Activated CD8-positive, alpha-beta memory T cell treated with anti-CD3 and anti-CD28 coated beads, Interleukin-2, amount 10 ng/mL, durations not matched to agents 7 days and 5 days (primary cell): ENCODE results near the gene ZNF526. TPM values are rescaled to one million over a fixed set of nuclear protein-coding genes. Genes with fewer than 3 reads are reported as not detected.

ENCODE experiments used
- ATAC-seq: fragments of 150-1000 bp; cut with Tn5 transposase; one replicate; pipeline ENCODE4 v1.10.0; 2021; ENCODE audit warnings: moderate library complexity
- CTCF ChIA-PET: fragments of 350-600 bp; sonication (Branson Sonifier 250); formaldehyde crosslinking; loops from one replicate; lab custom pipeline; 2021; ENCODE audit warnings: antibody characterized with exemption; lab: Charles Lee
- DNase-seq: peaks from one replicate; pipeline ENCODE4 v3.0.0-alpha.2; 2020
- H3K27ac Mint-ChIP-seq: one replicate; pipeline ENCODE4 v1.8.0; 2021; ENCODE audit warnings: mild to moderate bottlenecking, mixed read lengths
- H3K27me3 Mint-ChIP-seq: one replicate; pipeline ENCODE4 v1.8.0; 2021; ENCODE audit warnings: mixed read lengths
- H3K36me3 Mint-ChIP-seq: one replicate; pipeline ENCODE4 v1.8.0; 2021; ENCODE audit warnings: mild to moderate bottlenecking, mixed read lengths
- H3K4me1 Mint-ChIP-seq: one replicate; pipeline ENCODE4 v1.8.0; 2021; ENCODE audit warnings: mixed read lengths
- H3K4me3 Mint-ChIP-seq: one replicate; pipeline ENCODE4 v1.8.0; 2021; ENCODE audit warnings: mild to moderate bottlenecking, moderate library complexity, mixed read lengths
- H3K9me3 Mint-ChIP-seq: one replicate; pipeline ENCODE4 v1.8.0; 2022; ENCODE audit warnings: low read depth, mixed read lengths
- total RNA-seq, 2 experiments: library from RNA; stranded (reverse); gene quantifications; one replicate each; pipeline ENCODE4 v1.2.3, GENCODE V29; 2021

Gene ZNF526
- total RNA-seq, 2 experiments from 2014 or later: 21.9 to 24.4 TPM

DNA sequence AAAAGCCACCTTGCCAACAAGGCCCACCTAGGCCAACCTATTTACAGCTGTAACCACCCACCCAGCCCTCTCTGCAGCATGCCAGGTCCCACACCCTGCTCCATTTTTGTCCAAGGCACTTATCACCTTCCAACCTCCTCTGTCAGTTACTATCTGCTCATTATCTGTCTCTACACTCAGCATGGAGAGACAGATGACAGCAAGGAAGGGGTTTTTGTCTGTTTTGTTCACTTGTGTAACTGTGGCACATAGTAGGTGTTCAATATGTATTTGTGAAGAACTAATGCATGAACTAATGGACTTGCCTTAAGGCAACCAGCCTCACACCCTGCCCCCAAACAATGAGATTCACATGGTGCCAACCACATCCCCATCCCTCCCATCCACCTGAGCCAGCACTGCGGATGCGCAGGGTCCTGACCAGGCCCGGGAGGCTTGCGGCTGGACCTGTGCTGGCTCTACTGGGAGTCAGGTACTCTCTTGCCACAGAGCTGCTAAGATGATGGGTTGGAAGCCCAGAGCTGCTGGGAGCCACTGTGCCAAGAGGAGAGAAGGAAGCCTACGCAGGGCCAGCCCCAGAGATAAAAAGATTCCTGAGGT, 19.9 kb upstream of the ZNF526 start:
- Mint-ChIP-seq H3K36me3 (peaks cover 65% of the 10 kb centered on the region), H3K4me1 (peaks cover 82% of the 10 kb centered on the region), H3K27ac (peak overlapping the region; percentile 96), H3K27me3 (no peaks in the 10 kb centered on the region), H3K4me3 (peak overlapping the region; percentile 69), H3K9me3 (no peaks in the 10 kb centered on the region)
- CTCF ChIA-PET: interaction anchor here (0.9 to 7.3 kb wide), 11 partner anchors 9 to 196 kb away, joined by 3 to 75 read pairs (median 6); partner anchors contain the start of genes DEDD2, GSK3A and POU2F2
- ATAC-seq: peak; percentile 2
- no peak for DNase-seq

DNA sequence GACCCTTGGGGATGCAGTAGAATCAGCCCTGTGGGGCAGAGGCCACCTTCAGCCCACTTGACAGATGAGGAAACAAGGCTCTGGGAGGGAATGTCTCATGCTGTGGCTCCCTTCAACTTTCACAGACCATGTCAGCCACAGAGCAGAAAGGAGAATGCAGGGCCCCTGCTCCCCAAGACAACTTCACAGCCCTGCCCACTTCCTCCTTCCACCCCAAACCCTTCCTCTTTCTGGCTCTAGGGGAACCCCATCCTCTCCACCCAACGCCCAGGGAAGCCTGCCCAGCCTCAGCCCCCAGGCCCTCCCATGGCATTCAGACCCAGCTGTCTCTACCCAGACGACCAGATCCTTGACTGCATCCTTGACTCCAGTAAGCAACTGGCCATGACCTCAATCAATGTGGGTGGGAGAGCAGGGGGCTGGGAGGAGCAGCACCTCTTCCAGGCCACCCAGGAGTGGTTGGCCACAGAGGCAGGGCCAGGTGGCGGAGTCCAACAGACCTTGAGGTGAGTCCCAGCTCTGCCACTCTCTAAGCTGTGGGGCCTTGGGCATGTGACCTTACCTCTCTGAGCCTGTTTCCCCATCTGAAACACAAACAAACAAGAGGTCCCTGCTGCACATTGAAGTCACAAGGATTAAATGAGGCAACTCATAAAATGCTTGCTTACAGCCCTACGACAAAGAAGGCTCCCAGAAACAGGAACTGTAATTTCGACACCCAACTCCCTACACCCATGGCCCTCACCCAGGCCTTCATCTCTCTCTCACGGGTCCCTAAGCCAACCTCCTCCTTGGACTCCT, 18.4 kb upstream of the ZNF526 start:
- peak overlapping the region; percentile 73 for H3K4me3 Mint-ChIP-seq
- peak overlapping the region; percentile 96 for H3K27ac Mint-ChIP-seq
- peak; percentile 34 for ATAC-seq
- CTCF ChIA-PET: interaction anchor here (0.7 to 7.3 kb wide), 5 partner anchors 14 to 41 kb away, joined by 3 to 75 read pairs (median 24); partner anchors contain the start of genes DEDD2, GSK3A and ZNF526
- H3K4me1 Mint-ChIP-seq: peaks cover 79% of the 10 kb centered on the region
- no peaks in the 10 kb centered on the region for H3K27me3 Mint-ChIP-seq
- DNase-seq: peak; percentile 84
- H3K9me3 Mint-ChIP-seq: no peaks in the 10 kb centered on the region
- peaks cover 64% of the 10 kb centered on the region for H3K36me3 Mint-ChIP-seq

DNA sequence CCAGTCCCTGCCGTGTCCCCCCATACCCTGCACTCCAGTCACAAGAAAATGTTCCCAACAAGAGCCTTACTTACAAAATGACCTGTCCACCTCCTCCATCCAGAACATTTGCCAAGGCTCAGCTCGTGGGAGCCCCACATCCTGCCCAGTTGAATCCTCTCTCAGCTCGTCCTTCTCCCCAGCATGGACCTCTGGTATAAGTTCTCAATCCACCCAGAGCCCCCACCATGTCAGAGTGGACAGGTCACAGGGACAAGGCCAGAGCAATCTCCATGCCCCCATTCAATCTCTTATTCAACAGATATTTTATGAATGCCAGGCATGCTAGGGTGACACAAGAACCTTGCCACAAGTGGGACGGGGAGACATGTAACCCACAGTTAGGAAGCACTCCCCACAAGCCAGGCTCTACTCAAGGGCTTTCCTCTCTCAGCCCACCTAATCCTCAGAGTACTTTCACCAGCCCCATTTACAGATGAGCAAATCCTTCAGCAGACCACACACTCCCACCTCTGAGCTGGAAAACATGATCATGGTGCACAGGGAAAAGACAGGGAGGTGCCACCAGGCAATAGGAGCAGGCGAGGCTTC, 17.7 kb upstream of the ZNF526 start:
- Mint-ChIP-seq H3K4me3 (peak overlapping the region; percentile 73), H3K27ac (peak overlapping the region; percentile 96), H3K36me3 (peaks cover 60% of the 10 kb centered on the region), H3K4me1 (peaks cover 75% of the 10 kb centered on the region), H3K9me3 (no peaks in the 10 kb centered on the region), H3K27me3 (no peaks in the 10 kb centered on the region)
- ATAC-seq (no peak), DNase-seq (no peak)
- CTCF ChIA-PET: interaction anchor here (1.7 to 7.3 kb wide), 4 partner anchors 10 to 40 kb away, joined by 4 to 75 read pairs (median 24); partner anchors contain the start of genes DEDD2 and GSK3A

DNA sequence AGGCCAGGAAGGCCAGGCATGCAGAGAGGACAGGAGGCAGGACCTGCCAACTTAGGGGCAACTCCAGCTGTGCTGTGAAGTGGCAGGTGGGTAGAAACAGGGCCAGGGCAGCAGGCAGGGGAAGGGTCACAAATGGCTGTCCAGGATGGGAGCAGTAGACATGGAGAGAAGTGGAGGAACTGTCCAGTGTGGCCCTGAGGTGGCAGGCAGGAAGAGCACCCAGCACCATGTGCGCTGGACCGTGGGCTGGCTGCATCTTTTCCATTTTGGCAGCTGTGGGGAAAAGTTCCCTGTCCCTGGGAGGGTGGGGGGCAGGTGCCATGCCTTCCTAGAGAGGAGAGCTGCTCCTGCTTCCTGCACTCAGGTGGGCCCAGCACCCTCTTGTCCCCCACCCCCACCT, 16.4 kb upstream of the ZNF526 start:
- H3K4me1 Mint-ChIP-seq: peaks cover 76% of the 10 kb centered on the region
- peaks cover 65% of the 10 kb centered on the region for H3K36me3 Mint-ChIP-seq
- H3K27me3 Mint-ChIP-seq: no peaks in the 10 kb centered on the region
- no peaks in the 10 kb centered on the region for H3K9me3 Mint-ChIP-seq
- H3K27ac Mint-ChIP-seq: peak overlapping the region; percentile 75
- CTCF ChIA-PET: interaction anchor here (1.7 to 7.3 kb wide), 2 partner anchors 9 to 18 kb away, joined by 4 to 75 read pairs; no protein-coding TSS in a partner anchor
- ATAC-seq (no peak), DNase-seq (no peak)
- no peak overlapping the region for H3K4me3 Mint-ChIP-seq

DNA sequence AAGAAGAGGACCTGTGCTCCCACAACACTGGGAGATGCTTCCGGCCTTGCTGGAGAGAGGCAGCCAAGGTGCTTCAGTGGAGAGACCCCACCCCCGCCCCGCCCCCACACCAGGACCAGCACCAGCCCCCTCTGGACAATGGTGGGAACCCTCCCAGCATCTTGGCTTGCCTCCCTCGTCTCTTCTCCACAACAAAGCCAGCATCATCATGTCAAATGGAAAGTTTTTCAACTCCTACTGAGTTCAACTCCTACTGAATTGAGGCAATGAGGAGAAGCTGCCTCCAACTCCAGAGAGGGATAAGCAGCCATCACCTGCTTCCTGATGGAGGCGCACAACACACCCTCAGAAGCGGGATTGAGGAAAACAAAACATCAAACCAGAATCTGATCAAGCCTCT, 15.4 kb upstream of the ZNF526 start:
- Mint-ChIP-seq H3K27me3 (no peaks in the 10 kb centered on the region), H3K9me3 (no peaks in the 10 kb centered on the region), H3K27ac (peak overlapping the region; percentile 37), H3K36me3 (peaks cover 67% of the 10 kb centered on the region), H3K4me3 (no peak overlapping the region), H3K4me1 (peaks cover 75% of the 10 kb centered on the region)
- DNase-seq: no peak
- CTCF ChIA-PET: no interaction called here
- no peak for ATAC-seq

DNA sequence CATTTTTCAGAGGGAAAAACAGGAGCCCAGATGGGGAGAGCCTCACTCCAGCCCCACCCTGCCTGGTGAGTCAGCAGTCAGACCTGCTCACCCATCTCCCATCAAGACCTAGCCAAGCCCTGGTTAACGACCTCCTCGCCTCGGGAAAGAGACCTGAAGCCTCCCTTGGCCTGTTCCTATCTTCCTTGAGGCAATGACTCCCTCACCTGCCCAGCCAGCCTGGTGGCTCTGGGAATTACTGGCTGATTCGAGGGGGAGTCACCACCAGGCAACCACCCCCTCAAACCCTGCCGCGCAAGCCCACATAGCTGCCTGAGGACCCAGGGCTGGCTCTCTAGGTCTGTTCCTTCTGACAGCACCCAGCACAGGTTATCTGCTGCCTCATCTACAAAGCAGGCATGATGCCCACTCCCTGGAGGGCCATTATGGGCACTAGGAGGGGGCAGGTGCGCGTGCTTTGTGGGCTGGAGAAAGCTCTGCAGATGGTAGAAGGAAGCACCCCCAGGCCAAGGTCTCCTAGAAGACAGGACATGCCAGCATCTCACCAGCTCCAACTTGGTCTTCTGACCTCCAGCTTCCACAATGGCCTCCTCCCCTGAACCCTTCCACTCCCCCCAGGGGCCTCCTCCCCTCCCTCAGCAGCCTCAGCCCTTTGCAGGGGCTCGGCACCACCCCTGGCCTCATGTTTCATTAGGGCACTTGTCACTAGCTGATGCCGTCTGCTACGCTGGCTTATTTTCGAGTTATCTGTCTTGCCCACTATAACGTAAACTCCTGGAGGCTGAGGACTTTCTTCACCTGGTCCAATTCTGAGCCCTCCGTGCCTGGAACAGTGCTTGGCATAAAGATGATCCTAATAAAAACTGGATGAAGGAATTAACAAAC, 13.0 kb upstream of the ZNF526 start:
- ATAC-seq (no peak), DNase-seq (no peak)
- peak overlapping the region; percentile 75 for H3K27ac Mint-ChIP-seq
- CTCF ChIA-PET: no interaction called here
- no peaks in the 10 kb centered on the region for H3K9me3 Mint-ChIP-seq
- no peak overlapping the region for H3K4me3 Mint-ChIP-seq
- H3K36me3 Mint-ChIP-seq: peaks cover 58% of the 10 kb centered on the region
- peaks cover 51% of the 10 kb centered on the region for H3K4me1 Mint-ChIP-seq
- H3K27me3 Mint-ChIP-seq: no peaks in the 10 kb centered on the region

DNA sequence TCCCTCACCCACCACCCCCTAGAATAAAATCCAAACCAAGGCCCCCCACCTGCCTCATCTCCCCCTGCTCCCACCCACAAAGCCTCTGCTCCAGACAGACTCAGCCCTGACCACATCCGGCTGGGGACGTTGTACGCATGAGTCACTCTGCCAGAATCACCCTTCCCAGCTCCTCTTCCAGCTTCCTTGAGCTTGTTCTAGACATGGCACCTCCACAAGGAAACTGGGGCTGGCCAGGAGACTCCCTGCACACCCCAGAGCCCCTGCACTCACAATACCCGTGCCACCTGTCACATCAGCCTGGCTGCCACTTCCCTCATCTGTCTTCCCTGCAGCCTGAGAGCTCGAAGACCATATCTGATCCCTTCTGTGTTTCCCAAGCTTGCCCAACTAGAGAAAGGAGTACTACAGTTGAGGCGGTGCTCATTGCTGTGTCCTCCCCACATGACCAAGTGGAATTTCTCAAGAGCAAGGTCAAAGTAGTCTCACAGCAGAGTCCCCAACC, 12.3 kb upstream of the ZNF526 start:
- H3K27ac Mint-ChIP-seq: peak overlapping the region; percentile 75
- DNase-seq (peak; percentile 56), ATAC-seq (peak; percentile 55)
- H3K9me3 Mint-ChIP-seq: no peaks in the 10 kb centered on the region
- H3K4me3 Mint-ChIP-seq: no peak overlapping the region
- H3K27me3 Mint-ChIP-seq: no peaks in the 10 kb centered on the region
- peaks cover 49% of the 10 kb centered on the region for H3K4me1 Mint-ChIP-seq
- CTCF ChIA-PET: no interaction called here
- peaks cover 54% of the 10 kb centered on the region for H3K36me3 Mint-ChIP-seq

DNA sequence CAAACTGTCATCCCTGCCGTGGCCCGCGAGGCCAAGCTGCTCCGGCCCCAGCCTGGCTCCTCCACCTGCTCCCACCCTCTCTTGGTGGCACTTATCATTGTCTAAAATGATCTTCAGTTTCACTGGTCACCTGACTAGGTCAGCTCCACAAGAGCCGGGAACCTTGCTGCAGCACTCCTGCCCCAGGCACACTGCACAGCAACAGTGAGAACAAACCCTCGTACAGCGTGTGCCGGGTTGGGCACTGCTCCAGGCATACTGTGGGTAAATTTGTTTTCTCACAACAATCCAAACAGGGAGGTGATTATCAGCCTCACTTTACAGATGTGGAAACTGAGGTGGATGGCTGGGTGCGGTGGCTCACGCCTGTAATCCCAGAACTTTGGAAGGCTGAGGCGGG, 11.5 kb upstream of the ZNF526 start:
- DNase-seq (no peak), ATAC-seq (no peak)
- peaks cover 51% of the 10 kb centered on the region for H3K4me1 Mint-ChIP-seq
- peaks cover 56% of the 10 kb centered on the region for H3K36me3 Mint-ChIP-seq
- H3K27me3 Mint-ChIP-seq: no peaks in the 10 kb centered on the region
- CTCF ChIA-PET: no interaction called here
- no peaks in the 10 kb centered on the region for H3K9me3 Mint-ChIP-seq
- no peak overlapping the region for H3K4me3 Mint-ChIP-seq
- H3K27ac Mint-ChIP-seq: no peak overlapping the region

DNA sequence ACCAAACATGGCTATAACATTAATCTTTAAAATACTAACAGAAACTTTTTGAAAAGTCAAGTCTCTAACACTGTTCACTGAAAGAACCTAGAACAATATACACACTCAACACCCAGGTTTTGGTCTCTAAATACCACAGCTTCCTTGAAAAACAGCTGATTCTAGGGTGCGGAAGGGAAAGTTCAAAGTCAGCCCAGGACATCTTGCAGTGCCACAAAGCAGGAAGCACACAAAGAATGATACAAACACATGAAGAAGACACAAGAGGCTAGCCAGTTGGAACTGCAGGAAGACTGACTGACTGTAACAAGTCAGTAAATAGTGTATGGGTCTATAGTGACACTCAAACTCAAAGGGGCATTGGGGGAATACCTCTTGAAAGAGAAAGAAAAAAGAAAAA, 7.2 kb upstream of the ZNF526 start:
- DNase-seq (no peak), ATAC-seq (no peak)
- Mint-ChIP-seq H3K4me1 (peaks cover 58% of the 10 kb centered on the region), H3K27me3 (no peaks in the 10 kb centered on the region), H3K9me3 (no peaks in the 10 kb centered on the region), H3K4me3 (no peak overlapping the region), H3K36me3 (peaks cover 43% of the 10 kb centered on the region), H3K27ac (peak overlapping the region; percentile 58)
- CTCF ChIA-PET: interaction anchor here (1.3 to 2.0 kb wide), 4 partner anchors 9 to 80 kb away, joined by 4 to 5 read pairs (median 4); partner anchors contain the start of gene POU2F2

DNA sequence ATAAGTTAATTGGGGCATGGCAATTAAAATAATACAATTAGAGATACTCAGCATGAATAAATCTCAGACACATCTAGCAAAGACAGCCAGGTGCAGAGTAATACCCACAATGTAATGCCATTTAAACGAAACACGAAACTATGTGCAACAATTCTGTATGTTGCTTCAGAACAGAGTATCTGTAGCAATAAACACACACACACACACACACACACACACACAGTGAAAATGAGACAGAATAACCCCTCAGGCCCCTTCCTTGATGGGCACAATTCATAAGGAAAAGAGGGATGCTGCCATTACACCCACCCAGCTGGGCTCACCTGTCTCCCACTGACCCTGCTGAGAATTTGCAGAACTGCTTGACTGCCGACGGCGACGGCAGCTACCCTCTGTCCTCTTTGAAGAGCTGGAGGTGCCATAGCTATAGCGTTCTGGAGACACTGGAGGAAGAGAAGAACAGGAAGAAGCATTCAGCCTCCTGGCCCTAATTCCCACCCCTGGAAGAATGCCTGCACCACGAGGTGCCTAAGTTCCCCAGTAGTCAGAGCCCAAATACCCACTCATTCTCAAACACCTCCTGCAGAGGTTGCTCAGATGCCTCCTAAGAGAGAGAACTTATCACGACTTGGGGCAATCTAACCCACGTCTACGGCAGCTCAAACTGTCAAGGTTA, 5.2 kb upstream of the ZNF526 start:
- peaks cover 25% of the 10 kb centered on the region for H3K36me3 Mint-ChIP-seq
- no peaks in the 10 kb centered on the region for H3K27me3 Mint-ChIP-seq
- H3K27ac Mint-ChIP-seq: peak overlapping the region; percentile 1
- no peaks in the 10 kb centered on the region for H3K9me3 Mint-ChIP-seq
- ATAC-seq (no peak), DNase-seq (no peak)
- peaks cover 66% of the 10 kb centered on the region for H3K4me1 Mint-ChIP-seq
- H3K4me3 Mint-ChIP-seq: no peak overlapping the region
- CTCF ChIA-PET: interaction anchor here (1.0 to 4.7 kb wide), 4 partner anchors 14 to 64 kb away, joined by 4 to 39 read pairs (median 8); partner anchors contain the start of gene GSK3A

DNA sequence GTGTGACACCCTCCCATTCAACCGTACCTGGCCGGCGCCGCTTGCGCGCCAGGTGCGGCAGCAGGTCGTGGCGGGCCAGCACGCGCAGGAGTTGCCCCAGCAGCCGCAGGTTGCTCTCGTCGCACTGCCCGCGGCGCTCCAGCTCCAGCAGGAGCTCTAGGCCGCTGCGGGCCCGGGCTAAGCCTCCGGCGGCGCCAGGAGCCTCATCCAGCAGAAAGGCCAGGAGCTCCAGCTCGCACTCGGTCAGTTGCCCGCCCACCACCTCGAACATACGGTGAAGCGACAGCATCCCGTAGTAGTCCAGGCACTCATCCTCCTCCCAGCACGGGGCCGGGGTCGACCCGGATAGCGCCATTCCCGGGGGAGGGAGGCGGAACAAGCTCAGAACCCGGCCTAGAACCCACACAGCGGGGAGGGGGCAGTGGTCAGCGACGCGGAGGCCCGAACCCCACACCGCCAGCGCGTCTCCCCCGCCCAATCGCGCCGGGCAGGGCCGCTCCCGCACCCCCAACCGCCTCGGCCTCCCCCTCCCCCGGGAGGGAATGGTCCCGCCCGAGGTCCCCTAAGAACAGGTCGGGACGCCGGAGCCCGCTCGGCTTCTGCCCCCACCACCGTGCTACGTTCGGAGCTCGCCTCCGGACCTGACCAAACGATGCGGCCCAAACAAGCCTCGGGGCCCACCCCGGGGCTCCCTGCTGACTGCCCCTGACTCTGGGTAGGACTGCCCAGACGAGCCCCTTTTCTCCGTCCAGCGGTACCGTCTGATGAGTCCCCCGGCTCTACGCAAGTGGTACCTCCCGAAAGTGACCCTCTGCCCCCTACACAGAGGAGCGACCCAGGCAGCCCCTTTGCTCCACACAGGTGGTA, 3.2 kb upstream of the ZNF526 start:
- DNase-seq (peak; percentile 58), ATAC-seq (peak; percentile 2)
- Mint-ChIP-seq H3K27ac (peak overlapping the region; percentile 94), H3K4me1 (peaks cover 81% of the 10 kb centered on the region), H3K36me3 (peaks cover 25% of the 10 kb centered on the region), H3K4me3 (peak overlapping the region; percentile 81), H3K27me3 (no peaks in the 10 kb centered on the region), H3K9me3 (no peaks in the 10 kb centered on the region)
- CTCF ChIA-PET: interaction anchor here (0.8 to 4.7 kb wide), 11 partner anchors 16 to 106 kb away, joined by 3 to 39 read pairs (median 6); partner anchors contain the start of genes GSK3A and POU2F2
